ENCODE results near the gene LAYN.

Gene LAYN

DNA sequence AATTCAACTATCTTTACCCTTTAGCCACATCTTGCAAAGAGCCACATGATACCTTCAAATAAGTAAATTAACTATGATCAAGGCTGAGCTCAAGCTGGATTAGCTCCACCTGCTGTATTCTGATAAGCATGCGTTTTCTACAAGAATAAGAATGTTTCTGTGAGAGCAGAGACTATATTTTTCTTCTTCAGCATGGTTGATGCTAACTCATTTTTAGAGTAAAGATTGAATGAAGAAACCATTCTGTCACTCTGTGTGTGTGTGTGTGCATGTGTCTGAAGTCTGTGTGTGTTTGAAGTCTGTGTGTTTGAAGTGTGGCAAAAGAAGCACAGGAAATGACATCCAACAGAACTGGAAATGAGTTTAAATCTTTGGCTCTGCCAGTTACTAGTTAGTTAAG lies 12.0 kb upstream of the LAYN start:
- TF ChIP-seq ZNF565 (CRISPR knock-in tag; conservative IDR thresholded peaks at IDR 0.05; ENCODE audit: low read depth): no peak
- no peak for TF ChIP-seq SNAI2 (CRISPR knock-in tag; IDR thresholded peaks at IDR 0.05)
- TF ChIP-seq TOX (CRISPR knock-in tag; IDR thresholded peaks at IDR 0.05; ENCODE audit: borderline replicate concordance): no peak
- no peak for TF ChIP-seq ZFP30 (CRISPR knock-in tag; IDR thresholded peaks at IDR 0.05)
- TF ChIP-seq, protein P1, sequence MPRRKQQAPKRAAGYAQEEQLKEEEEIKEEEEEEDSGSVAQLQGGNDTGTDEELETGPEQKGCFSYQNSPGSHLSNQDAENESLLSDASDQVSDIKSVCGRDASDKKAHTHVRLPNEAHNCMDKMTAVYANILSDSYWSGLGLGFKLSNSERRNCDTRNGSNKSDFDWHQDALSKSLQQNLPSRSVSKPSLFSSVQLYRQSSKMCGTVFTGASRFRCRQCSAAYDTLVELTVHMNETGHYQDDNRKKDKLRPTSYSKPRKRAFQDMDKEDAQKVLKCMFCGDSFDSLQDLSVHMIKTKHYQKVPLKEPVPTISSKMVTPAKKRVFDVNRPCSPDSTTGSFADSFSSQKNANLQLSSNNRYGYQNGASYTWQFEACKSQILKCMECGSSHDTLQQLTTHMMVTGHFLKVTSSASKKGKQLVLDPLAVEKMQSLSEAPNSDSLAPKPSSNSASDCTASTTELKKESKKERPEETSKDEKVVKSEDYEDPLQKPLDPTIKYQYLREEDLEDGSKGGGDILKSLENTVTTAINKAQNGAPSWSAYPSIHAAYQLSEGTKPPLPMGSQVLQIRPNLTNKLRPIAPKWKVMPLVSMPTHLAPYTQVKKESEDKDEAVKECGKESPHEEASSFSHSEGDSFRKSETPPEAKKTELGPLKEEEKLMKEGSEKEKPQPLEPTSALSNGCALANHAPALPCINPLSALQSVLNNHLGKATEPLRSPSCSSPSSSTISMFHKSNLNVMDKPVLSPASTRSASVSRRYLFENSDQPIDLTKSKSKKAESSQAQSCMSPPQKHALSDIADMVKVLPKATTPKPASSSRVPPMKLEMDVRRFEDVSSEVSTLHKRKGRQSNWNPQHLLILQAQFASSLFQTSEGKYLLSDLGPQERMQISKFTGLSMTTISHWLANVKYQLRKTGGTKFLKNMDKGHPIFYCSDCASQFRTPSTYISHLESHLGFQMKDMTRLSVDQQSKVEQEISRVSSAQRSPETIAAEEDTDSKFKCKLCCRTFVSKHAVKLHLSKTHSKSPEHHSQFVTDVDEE (CRISPR knock-in tag; IDR thresholded peaks at IDR 0.05): no peak
- TF ChIP-seq TCF4 (CRISPR knock-in tag; IDR thresholded peaks at IDR 0.05; ENCODE audit: borderline replicate concordance): no peak
- TF ChIP-seq PPARA (CRISPR knock-in tag; IDR thresholded peaks at IDR 0.05; ENCODE audit: borderline replicate concordance): no peak
- TF ChIP-seq, protein P2, sequence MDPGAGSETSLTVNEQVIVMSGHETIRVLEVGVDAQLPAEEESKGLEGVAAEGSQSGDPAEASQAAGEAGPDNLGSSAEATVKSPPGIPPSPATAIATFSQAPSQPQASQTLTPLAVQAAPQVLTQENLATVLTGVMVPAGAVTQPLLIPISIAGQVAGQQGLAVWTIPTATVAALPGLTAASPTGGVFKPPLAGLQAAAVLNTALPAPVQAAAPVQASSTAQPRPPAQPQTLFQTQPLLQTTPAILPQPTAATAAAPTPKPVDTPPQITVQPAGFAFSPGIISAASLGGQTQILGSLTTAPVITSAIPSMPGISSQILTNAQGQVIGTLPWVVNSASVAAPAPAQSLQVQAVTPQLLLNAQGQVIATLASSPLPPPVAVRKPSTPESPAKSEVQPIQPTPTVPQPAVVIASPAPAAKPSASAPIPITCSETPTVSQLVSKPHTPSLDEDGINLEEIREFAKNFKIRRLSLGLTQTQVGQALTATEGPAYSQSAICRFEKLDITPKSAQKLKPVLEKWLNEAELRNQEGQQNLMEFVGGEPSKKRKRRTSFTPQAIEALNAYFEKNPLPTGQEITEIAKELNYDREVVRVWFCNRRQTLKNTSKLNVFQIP (CRISPR knock-in tag; IDR thresholded peaks at IDR 0.05; ENCODE audit: borderline replicate concordance, low read depth): no peak
- TF ChIP-seq, protein P3, sequence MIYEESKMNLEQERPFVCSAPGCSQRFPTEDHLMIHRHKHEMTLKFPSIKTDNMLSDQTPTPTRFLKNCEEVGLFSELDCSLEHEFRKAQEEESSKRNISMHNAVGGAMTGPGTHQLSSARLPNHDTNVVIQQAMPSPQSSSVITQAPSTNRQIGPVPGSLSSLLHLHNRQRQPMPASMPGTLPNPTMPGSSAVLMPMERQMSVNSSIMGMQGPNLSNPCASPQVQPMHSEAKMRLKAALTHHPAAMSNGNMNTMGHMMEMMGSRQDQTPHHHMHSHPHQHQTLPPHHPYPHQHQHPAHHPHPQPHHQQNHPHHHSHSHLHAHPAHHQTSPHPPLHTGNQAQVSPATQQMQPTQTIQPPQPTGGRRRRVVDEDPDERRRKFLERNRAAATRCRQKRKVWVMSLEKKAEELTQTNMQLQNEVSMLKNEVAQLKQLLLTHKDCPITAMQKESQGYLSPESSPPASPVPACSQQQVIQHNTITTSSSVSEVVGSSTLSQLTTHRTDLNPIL (CRISPR knock-in tag; IDR thresholded peaks at IDR 0.05; ENCODE audit: low read depth): no peak
- no peak for TF ChIP-seq ARNTL (CRISPR knock-in tag; IDR thresholded peaks at IDR 0.05; ENCODE audit: borderline replicate concordance, low read depth)
- TF ChIP-seq ESRRG (CRISPR knock-in tag; IDR thresholded peaks at IDR 0.05): no peak
- TF ChIP-seq, protein P4, sequence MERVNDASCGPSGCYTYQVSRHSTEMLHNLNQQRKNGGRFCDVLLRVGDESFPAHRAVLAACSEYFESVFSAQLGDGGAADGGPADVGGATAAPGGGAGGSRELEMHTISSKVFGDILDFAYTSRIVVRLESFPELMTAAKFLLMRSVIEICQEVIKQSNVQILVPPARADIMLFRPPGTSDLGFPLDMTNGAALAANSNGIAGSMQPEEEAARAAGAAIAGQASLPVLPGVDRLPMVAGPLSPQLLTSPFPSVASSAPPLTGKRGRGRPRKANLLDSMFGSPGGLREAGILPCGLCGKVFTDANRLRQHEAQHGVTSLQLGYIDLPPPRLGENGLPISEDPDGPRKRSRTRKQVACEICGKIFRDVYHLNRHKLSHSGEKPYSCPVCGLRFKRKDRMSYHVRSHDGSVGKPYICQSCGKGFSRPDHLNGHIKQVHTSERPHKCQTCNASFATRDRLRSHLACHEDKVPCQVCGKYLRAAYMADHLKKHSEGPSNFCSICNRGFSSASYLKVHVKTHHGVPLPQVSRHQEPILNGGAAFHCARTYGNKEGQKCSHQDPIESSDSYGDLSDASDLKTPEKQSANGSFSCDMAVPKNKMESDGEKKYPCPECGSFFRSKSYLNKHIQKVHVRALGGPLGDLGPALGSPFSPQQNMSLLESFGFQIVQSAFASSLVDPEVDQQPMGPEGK (CRISPR knock-in tag; IDR thresholded peaks at IDR 0.05; ENCODE audit: borderline replicate concordance): no peak
- TF ChIP-seq, protein P5, sequence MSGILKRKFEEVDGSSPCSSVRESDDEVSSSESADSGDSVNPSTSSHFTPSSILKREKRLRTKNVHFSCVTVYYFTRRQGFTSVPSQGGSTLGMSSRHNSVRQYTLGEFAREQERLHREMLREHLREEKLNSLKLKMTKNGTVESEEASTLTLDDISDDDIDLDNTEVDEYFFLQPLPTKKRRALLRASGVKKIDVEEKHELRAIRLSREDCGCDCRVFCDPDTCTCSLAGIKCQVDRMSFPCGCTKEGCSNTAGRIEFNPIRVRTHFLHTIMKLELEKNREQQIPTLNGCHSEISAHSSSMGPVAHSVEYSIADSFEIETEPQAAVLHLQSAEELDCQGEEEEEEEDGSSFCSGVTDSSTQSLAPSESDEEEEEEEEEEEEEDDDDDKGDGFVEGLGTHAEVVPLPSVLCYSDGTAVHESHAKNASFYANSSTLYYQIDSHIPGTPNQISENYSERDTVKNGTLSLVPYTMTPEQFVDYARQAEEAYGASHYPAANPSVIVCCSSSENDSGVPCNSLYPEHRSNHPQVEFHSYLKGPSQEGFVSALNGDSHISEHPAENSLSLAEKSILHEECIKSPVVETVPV (CRISPR knock-in tag; IDR thresholded peaks at IDR 0.05): no peak
- no peak for TF ChIP-seq ZNF70 (CRISPR knock-in tag; IDR thresholded peaks at IDR 0.05)
- no peak for TF ChIP-seq ZC3H10 (CRISPR knock-in tag; IDR thresholded peaks at IDR 0.05)
- TF ChIP-seq GLIS3 (CRISPR knock-in tag; IDR thresholded peaks at IDR 0.05): no peak
- no peak for TF ChIP-seq CSDC2 (CRISPR knock-in tag; IDR thresholded peaks at IDR 0.05)
- no peak for TF ChIP-seq ZFP3 (CRISPR knock-in tag; IDR thresholded peaks at IDR 0.05)
- ATAC-seq: 0 out of 3 replicates have a peak, but pooled peaks have one; percentile 30

DNA sequence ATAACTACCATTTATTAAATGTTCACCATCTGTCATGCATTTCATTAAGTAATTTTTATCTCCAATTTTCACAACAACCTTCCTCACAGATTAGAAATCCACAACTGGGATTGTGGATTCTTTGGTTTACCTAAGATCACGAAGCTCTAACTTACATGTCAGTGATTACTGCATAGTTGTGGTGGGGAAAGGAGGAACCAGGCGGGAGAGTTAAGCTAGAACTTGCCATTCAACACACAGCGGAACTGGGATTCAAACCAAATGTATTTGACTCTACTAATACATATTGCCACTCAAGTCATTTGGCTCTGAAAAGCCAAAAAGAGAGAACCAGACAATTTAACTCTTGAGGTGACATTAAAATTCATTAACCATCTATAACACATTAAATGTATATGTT lies 10.4 kb upstream of the LAYN start:
- ATAC-seq: no peak
- TF ChIP-seq RARB (CRISPR knock-in tag; IDR thresholded peaks at IDR 0.05) (no peak), TCF4 (CRISPR knock-in tag; IDR thresholded peaks at IDR 0.05; ENCODE audit: borderline replicate concordance) (no peak), PPARA (CRISPR knock-in tag; IDR thresholded peaks at IDR 0.05; ENCODE audit: borderline replicate concordance) (no peak)

DNA sequence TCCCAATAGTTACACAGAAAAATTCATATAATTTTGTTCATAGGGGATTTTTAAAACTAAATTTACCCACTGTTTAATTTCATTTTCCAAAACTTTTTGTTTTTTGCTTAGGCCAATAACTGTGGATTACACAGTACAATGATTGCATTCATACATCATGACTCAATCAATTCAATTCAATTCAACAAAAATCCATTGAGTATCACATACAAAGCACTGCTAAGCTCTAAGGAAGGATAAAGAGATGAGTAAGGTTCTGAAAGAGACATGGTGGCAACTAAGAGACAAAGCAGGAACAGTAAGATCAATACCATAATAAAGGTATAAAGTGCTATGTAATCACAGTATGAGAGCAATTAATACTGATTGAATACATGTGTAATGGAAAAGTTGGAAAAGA lies 9.4 kb upstream of the LAYN start:
- ATAC-seq: peak; percentile 11
- TF ChIP-seq, protein P5 (CRISPR knock-in tag; IDR thresholded peaks at IDR 0.05): no peak
- TF ChIP-seq ZC3H10 (CRISPR knock-in tag; IDR thresholded peaks at IDR 0.05): no peak
- no peak for TF ChIP-seq ZFP3 (CRISPR knock-in tag; IDR thresholded peaks at IDR 0.05)
- TF ChIP-seq TOX (CRISPR knock-in tag; IDR thresholded peaks at IDR 0.05; ENCODE audit: borderline replicate concordance): no peak
- no peak for TF ChIP-seq OSR1 (CRISPR knock-in tag; IDR thresholded peaks at IDR 0.05)
- TF ChIP-seq, protein P1 (CRISPR knock-in tag; IDR thresholded peaks at IDR 0.05): no peak
- no peak for TF ChIP-seq ZNF565 (CRISPR knock-in tag; conservative IDR thresholded peaks at IDR 0.05; ENCODE audit: low read depth)
- TF ChIP-seq, protein P4 (CRISPR knock-in tag; IDR thresholded peaks at IDR 0.05; ENCODE audit: borderline replicate concordance): no peak
- TF ChIP-seq PPARA (CRISPR knock-in tag; IDR thresholded peaks at IDR 0.05; ENCODE audit: borderline replicate concordance): no peak
- no peak for TF ChIP-seq RARB (CRISPR knock-in tag; IDR thresholded peaks at IDR 0.05)
- TF ChIP-seq ZNF8 (CRISPR knock-in tag; IDR thresholded peaks at IDR 0.05): no peak
- no peak for TF ChIP-seq ESRRG (CRISPR knock-in tag; IDR thresholded peaks at IDR 0.05)
